Mammary epithelial cell (primary cell): Measurements from ENCODE around the gene CD274.

Experiments used
- CTCF ChIP-seq, 2 donors: IDR thresholded peaks in 1 of 2; conservative IDR thresholded peaks in 1 of 2; 2 replicates each; pipeline ENCODE4 v1.5.1; 2011 to 2012; ENCODE audit warnings: inconsistent platforms in 2 of 2, low read length in 2 of 2, mild to moderate bottlenecking in 2 of 2, control low read depth in 1 of 2, low read depth in 1 of 2; ENCODE audit not compliant: insufficient read depth in 1 of 2; ENCODE audit errors: extremely low read depth in 1 of 2
- EZH2 ChIP-seq: IDR thresholded peaks from 2 replicates; pipeline ENCODE4 v1.6.1; 2012; ENCODE audit warnings: low read length, inconsistent platforms, borderline replicate concordance

- TF ChIP-seq EZH2: no peak
- no peak for TF ChIP-seq CTCF (conservative IDR thresholded peaks at IDR 0.05 in 1 of 2, IDR thresholded peaks at IDR 0.05 in 1 of 2; ENCODE audit: extremely low read depth in 1 of 2, insufficient read depth in 1 of 2, low read depth in 1 of 2, low read length in 2 of 2)
Observed at GRCh38 chr9:5511935-5512580, 61.7 kb downstream of the CD274 start.
